ENCODE data around the gene FOXA2. TPM values are rescaled to one million over a fixed set of nuclear protein-coding genes. Genes with fewer than 3 reads are reported as not detected.
A peak's percentile ranks its signal among the peaks of the same experiment; 100 is the strongest.

FOXA2 gene
- total and polyA plus RNA-seq, 2 of the 13 experiments (the other 11 are each of a cell fraction or from before 2014, with no cell fraction given), result 8.8 to 12.2 TPM

- TF ChIP-seq SCMH1 (CRISPR knock-in tag; IDR thresholded peaks at IDR 0.05; ENCODE audit: borderline replicate concordance) (no peak), ZBED4 (CRISPR knock-in tag; IDR thresholded peaks at IDR 0.05; ENCODE audit: borderline replicate concordance) (peak; percentile 13; the same call in 1 of the 2 replicates), ZBTB3 (CRISPR knock-in tag; IDR thresholded peaks at IDR 0.05; ENCODE audit: borderline replicate concordance, low read depth) (no peak), PREB (CRISPR knock-in tag; IDR thresholded peaks at IDR 0.05) (no peak), TCF7L2 (IDR thresholded peaks at IDR 0.05; ENCODE audit: low read depth, low read length) (no peak), RFXAP (CRISPR knock-in tag; IDR thresholded peaks at IDR 0.05; ENCODE audit: borderline replicate concordance) (no peak), ZNF296 (CRISPR knock-in tag; conservative IDR thresholded peaks at IDR 0.05) (no peak), RAD21 (CRISPR knock-in tag; IDR thresholded peaks at IDR 0.05) (no peak), KDM2A (CRISPR knock-in tag; IDR thresholded peaks at IDR 0.05; ENCODE audit: borderline replicate concordance, low read depth) (peak; percentile 77), ZNF549 (CRISPR knock-in tag; IDR thresholded peaks at IDR 0.05) (no peak), SRSF1 (optimal IDR thresholded peaks at IDR 0.05; ENCODE audit: low read depth, low read length) (peak; percentile 92), HHEX (CRISPR knock-in tag; IDR thresholded peaks at IDR 0.05) (no peak), KDM1A (CRISPR knock-in tag; IDR thresholded peaks at IDR 0.05) (peak; percentile 80; the same call in 1 of the 2 replicates), SOX5 (CRISPR knock-in tag; IDR thresholded peaks at IDR 0.05; ENCODE audit: borderline replicate concordance) (0 out of 2 replicates have a peak, but pooled peaks have one; percentile 15), CHD2 (IDR thresholded peaks at IDR 0.05; ENCODE audit: low read depth, low read length) (no peak), CENPX (CRISPR knock-in tag; IDR thresholded peaks at IDR 0.05) (no peak), GTF3A (CRISPR knock-in tag; conservative IDR thresholded peaks at IDR 0.05) (no peak)
- TF ChIP-seq, protein P1, sequence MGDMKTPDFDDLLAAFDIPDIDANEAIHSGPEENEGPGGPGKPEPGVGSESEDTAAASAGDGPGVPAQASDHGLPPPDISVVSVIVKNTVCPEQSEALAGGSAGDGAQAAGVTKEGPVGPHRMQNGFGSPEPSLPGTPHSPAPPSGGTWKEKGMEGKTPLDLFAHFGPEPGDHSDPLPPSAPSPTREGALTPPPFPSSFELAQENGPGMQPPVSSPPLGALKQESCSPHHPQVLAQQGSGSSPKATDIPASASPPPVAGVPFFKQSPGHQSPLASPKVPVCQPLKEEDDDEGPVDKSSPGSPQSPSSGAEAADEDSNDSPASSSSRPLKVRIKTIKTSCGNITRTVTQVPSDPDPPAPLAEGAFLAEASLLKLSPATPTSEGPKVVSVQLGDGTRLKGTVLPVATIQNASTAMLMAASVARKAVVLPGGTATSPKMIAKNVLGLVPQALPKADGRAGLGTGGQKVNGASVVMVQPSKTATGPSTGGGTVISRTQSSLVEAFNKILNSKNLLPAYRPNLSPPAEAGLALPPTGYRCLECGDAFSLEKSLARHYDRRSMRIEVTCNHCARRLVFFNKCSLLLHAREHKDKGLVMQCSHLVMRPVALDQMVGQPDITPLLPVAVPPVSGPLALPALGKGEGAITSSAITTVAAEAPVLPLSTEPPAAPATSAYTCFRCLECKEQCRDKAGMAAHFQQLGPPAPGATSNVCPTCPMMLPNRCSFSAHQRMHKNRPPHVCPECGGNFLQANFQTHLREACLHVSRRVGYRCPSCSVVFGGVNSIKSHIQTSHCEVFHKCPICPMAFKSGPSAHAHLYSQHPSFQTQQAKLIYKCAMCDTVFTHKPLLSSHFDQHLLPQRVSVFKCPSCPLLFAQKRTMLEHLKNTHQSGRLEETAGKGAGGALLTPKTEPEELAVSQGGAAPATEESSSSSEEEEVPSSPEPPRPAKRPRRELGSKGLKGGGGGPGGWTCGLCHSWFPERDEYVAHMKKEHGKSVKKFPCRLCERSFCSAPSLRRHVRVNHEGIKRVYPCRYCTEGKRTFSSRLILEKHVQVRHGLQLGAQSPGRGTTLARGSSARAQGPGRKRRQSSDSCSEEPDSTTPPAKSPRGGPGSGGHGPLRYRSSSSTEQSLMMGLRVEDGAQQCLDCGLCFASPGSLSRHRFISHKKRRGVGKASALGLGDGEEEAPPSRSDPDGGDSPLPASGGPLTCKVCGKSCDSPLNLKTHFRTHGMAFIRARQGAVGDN (CRISPR knock-in tag; IDR thresholded peaks at IDR 0.05), result peak; percentile 80
- TF ChIP-seq, protein P2, sequence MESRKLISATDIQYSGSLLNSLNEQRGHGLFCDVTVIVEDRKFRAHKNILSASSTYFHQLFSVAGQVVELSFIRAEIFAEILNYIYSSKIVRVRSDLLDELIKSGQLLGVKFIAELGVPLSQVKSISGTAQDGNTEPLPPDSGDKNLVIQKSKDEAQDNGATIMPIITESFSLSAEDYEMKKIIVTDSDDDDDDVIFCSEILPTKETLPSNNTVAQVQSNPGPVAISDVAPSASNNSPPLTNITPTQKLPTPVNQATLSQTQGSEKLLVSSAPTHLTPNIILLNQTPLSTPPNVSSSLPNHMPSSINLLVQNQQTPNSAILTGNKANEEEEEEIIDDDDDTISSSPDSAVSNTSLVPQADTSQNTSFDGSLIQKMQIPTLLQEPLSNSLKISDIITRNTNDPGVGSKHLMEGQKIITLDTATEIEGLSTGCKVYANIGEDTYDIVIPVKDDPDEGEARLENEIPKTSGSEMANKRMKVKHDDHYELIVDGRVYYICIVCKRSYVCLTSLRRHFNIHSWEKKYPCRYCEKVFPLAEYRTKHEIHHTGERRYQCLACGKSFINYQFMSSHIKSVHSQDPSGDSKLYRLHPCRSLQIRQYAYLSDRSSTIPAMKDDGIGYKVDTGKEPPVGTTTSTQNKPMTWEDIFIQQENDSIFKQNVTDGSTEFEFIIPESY (CRISPR knock-in tag; IDR thresholded peaks at IDR 0.05), result no peak; the same call in 1 of the 2 replicates
Observed at GRCh38 chr20:22577515-22578220, 6.7 kb downstream of the FOXA2 start (continued).
